Heart left ventricle (tissue), 16 donors: ENCODE data around the gene NAPB. TPM values are rescaled to one million over a fixed set of nuclear protein-coding genes. Genes with fewer than 3 reads are reported as not detected.

Experiments used
- ATAC-seq, 4 donors: fragments of 200-7000 bp; cut with Tn5 transposase; one replicate each; pipeline ENCODE4 v1.9.1; 2020 to 2022; ENCODE audit warnings: moderate library complexity in 4 of 4, mild to moderate bottlenecking in 3 of 4, moderate number of reproducible peaks in 1 of 4
- DNase-seq, 5 donors: peaks; one replicate each; pipeline ENCODE4 v3.0.0-alpha.2; 2020
- H3K27ac ChIP-seq, 12 donors: fragments of 200-600 bp; sonication (generic) in 4 of 12; one replicate each; pipeline versions ENCODE4 v1.5.0 to v1.8.0; 2016 to 2022; ENCODE audit warnings: mild to moderate bottlenecking in 2 of 12
- H3K27me3 ChIP-seq, 9 donors: fragments of 200-600 bp; sonication (generic) in 2 of 9; one replicate each; pipeline versions ENCODE4 v1.5.1 to v1.8.0; 2016 to 2022; ENCODE audit warnings: mild to moderate bottlenecking in 3 of 9
- H3K36me3 ChIP-seq, 9 donors: fragments of 200-600 bp; sonication (generic) in 2 of 9; one replicate each; pipeline versions ENCODE4 v1.5.0 to v1.8.0; 2018 to 2022; ENCODE audit warnings: mild to moderate bottlenecking in 2 of 9
- H3K4me1 ChIP-seq, 12 donors: fragments of 200-600 bp; sonication (generic) in 4 of 12; one replicate each; pipeline versions ENCODE4 v1.5.0 to v1.8.0; 2016 to 2022; ENCODE audit warnings: mild to moderate bottlenecking in 3 of 12
- H3K4me3 ChIP-seq, 12 donors: fragments of 200-600 bp; sonication (generic) in 4 of 12; one replicate each; pipeline versions ENCODE4 v1.5.0 to v1.8.0; 2017 to 2022; ENCODE audit warnings: mild to moderate bottlenecking in 9 of 12, moderate library complexity in 4 of 12
- H3K9me3 ChIP-seq, 12 donors: fragments of 200-600 bp; sonication (generic) in 4 of 12; one replicate each; pipeline versions ENCODE4 v1.5.0 to v1.8.0; 2016 to 2022; ENCODE audit warnings: mild to moderate bottlenecking in 1 of 12
- CTCF ChIP-seq, 12 donors: fragments of 200-600 bp; sonication (generic) in 4 of 12; IDR thresholded peaks; one replicate each; pipeline versions ENCODE4 v1.5.0 to v1.8.0; 2018 to 2022; ENCODE audit warnings: antibody characterized with exemption in 12 of 12, mild to moderate bottlenecking in 5 of 12
- POLR2A ChIP-seq, 2 donors: fragments of 450-650 bp; IDR thresholded peaks; one replicate each; pipeline ENCODE4 v1.6.1; 2017; ENCODE audit warnings: antibody characterized with exemption in 2 of 2, mild to moderate bottlenecking in 2 of 2, moderate library complexity in 2 of 2
- whole genome bisulfite sequencing, 4 donors: extraction: QIAGEN DNeasy Blood & Tissue Kit in 2 of 4; methylation state at CpG; one replicate each; pipeline versions ENCODE4 v1.1.5 to v1.1.7; 2013 to 2018; 5-methylcytosine and 5-hydroxymethylcytosine counted together
- intact Hi-C, 10 donors: fragments of 100-400 bp; cut with DNase I; formaldehyde crosslinking; loops; one replicate each; pipeline versions ENCODE4 v1.11.1 to v1.14.2; 2022
- polyA plus RNA-seq, 2 donors: library from polyadenylated mRNA; stranded (reverse); fragments of 200-250 nt; gene quantifications; one replicate each; pipeline ENCODE4 v1.2.3, GENCODE V29; 2013
- total RNA-seq, 9 donors: library from RNA; depleted of rRNA in 2 of 9; stranded (reverse); fragments of >200 nt in 2 of 9; fragmentation: NEBNext Ultra II Directional in 3 of 9; extraction: Animal tissue kit (Norgen Biotek cat#: 25700) in 3 of 9; gene quantifications; one replicate each; pipeline versions ENCODE4 v1.1.0 to v1.2.4, GENCODE V29; 2016 to 2023
- donor health status: ischemic (EF 13 %, LVEDD 7.1; RV severe dilation, severe dysfunction).
- donor health status: healthy with polysubstance abuse.
- donor health status: DM: no; HTN: yes; CAD: no.
- donor health status: DM: no; HTN: no; CAD: no.
- donor health status: ischemic (EF 25% LVEDD 6.9; RV normal size, moderate dysfunction).
- donor health status: ischemic (EF 25% LVEDD 5.7; RV mildly dilated, moderate dysfunction).
- donor health status: healthy.
- donor health status: DM: yes; HTN: yes; CAD: no.
- donor health status: ischemic (EF 35%, LVEDD 5.7; RV mildly dilated, moderate dysfunction).
- donor health status: nonischemic (EF 11% LVEDD 7.7; RV severe dilation, severe dysfunction).
- donor health status: DM: yes; HTN: yes; CAD: no.
- donor health status: PGD.
- donor health status: ischemic (EF 29% LVEDD 5.4; RV normal size, mild dysfunction).
- donor health status: nonischemic (EF 23%, LVEDD 6.1; RV moderate dilation, normal function).

Gene NAPB
- total and polyA plus RNA-seq, 11 donors: 2.8 to 8.4 (median 4.7) TPM

DNA sequence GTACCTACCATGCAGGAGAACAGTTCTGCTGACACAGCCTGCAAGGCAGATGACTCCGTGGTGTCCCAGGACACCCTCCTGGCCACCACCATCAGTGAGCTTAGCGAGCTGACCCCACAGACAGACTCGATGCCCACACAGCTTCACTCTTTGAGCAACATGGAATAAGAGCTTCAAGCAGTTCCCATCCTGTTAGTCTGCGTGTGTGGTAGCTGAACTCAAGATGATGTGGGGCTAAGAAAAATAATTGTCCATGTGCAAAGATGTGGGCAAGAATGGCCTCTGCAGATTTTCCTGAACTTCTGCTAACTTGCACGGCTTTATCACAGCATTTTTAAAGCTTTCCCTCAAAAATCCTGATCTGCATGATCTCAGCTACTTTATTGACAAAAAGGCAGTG lies 51.0 kb downstream of the NAPB start:
- Histone ChIP-seq H3K36me3 (peaks cover 0 to 99% (median 87%) of the 10 kb centered on the region in 9 donors), H3K4me1 (peaks cover 0 to 39% (median 26%) of the 10 kb centered on the region in 12 donors), H3K27ac (no peak overlapping the region), H3K4me3 (no peak overlapping the region), H3K9me3 (no peaks in the 10 kb centered on the region), H3K27me3 (no peaks in the 10 kb centered on the region)
- 90 to 94% (median 92%) methylated on average over 5 of the region's 5 CpGs for WGBS, 4 donors
- ATAC-seq (no peak), DNase-seq (no peak)
- no peak for TF ChIP-seq POLR2A (IDR thresholded peaks at IDR 0.05)
- TF ChIP-seq CTCF (IDR thresholded peaks at IDR 0.05): no peak
- intact Hi-C loops: no loop called here

- Histone ChIP-seq H3K4me3 (no peak overlapping the region), H3K4me1 (peaks cover 0 to 48% (median 30%) of the 10 kb centered on the region in 12 donors), H3K27me3 (no peaks in the 10 kb centered on the region), H3K9me3 (no peaks in the 10 kb centered on the region), H3K36me3 (peaks cover 0 to 99% (median 94%) of the 10 kb centered on the region in 9 donors), H3K27ac (no peak overlapping the region)
- no peak for ATAC-seq
- WGBS, 4 donors: 91 to 96% (median 94%) methylated on average over 5 to 14 of the region's 14 CpGs
- DNase-seq: no peak
- intact Hi-C loops: loop anchor here in 3 of 10 donors (10.0 kb wide), 3 partner anchors 46 to 236 kb away; partner anchors contain the start of genes CST9 (in 1 of the 3) and NAPB (in 1 of the 3)
- TF ChIP-seq POLR2A (IDR thresholded peaks at IDR 0.05): no peak
- TF ChIP-seq CTCF (IDR thresholded peaks at IDR 0.05): no peak
Measured at GRCh38 chr20:23369072-23369823, 52.0 kb downstream of the NAPB start.

GRCh38 chr20:23368316-23369071 lies 52.8 kb downstream of the NAPB start:
- Histone ChIP-seq H3K27ac (no peak overlapping the region), H3K4me1 (peaks cover 0 to 55% (median 37%) of the 10 kb centered on the region in 12 donors), H3K36me3 (peaks cover 0 to 92% (median 88%) of the 10 kb centered on the region in 9 donors), H3K27me3 (no peaks in the 10 kb centered on the region), H3K9me3 (no peaks in the 10 kb centered on the region), H3K4me3 (no peak overlapping the region)
- DNase-seq (no peak), ATAC-seq (no peak)
- 89 to 94% (median 92%) methylated on average over 2 of the region's 2 CpGs for WGBS, 4 donors
- no peak for TF ChIP-seq POLR2A (IDR thresholded peaks at IDR 0.05)
- no peak for TF ChIP-seq CTCF (IDR thresholded peaks at IDR 0.05)
- intact Hi-C loops: loop anchor here in 3 of 10 donors (10.0 kb wide), 3 partner anchors 46 to 236 kb away; partner anchors contain the start of genes CST9 (in 1 of the 3) and NAPB (in 1 of the 3)

DNA sequence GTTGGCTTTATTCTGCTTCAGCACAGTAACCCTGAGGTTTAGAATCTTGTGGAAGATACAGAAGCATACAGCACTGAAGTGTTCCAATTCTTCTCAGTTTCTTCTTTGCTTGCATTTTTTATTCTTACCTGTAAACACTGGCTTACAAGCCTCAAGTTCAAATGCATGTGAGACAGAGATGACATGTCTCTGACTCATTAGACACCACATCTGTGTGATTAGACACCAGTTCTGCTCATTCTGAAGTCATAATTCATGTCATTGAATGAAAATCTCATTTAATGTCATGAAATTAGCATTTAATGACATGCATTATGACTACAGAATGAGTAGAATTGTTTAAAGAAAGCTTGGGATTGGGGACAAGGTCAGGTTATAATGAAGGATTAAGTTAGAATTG lies 53.5 kb downstream of the NAPB start:
- H3K36me3 ChIP-seq: peaks cover 0 to 85% (median 81%) of the 10 kb centered on the region in 9 donors
- no peaks in the 10 kb centered on the region for H3K9me3 ChIP-seq
- peaks cover 0 to 63% (median 45%) of the 10 kb centered on the region in 12 donors for H3K4me1 ChIP-seq
- DNase-seq (no peak), ATAC-seq (no peak)
- TF ChIP-seq CTCF (IDR thresholded peaks at IDR 0.05): no peak
- TF ChIP-seq POLR2A (IDR thresholded peaks at IDR 0.05): no peak
- H3K27ac ChIP-seq: peak overlapping the region in 1 of 12 donors; percentile 5
- intact Hi-C loops: loop anchor here in 3 of 10 donors (10.0 kb wide), 3 partner anchors 47 to 237 kb away; partner anchors contain the start of genes CST9 (in 1 of the 3) and NAPB (in 1 of the 3)
- no peaks in the 10 kb centered on the region for H3K27me3 ChIP-seq
- no peak overlapping the region for H3K4me3 ChIP-seq
